Mucosa of descending colon (tissue), 3 donors: ENCODE data around the gene EPAS1. TPM values are rescaled to one million over a fixed set of nuclear protein-coding genes. Genes with fewer than 3 reads are reported as not detected.

ENCODE experiments used
- ATAC-seq: fragments of 200-7000 bp; cut with Tn5 transposase; one replicate; pipeline ENCODE4 v1.9.1; 2020; ENCODE audit warnings: mild to moderate bottlenecking, moderate library complexity
- DNase-seq, 3 donors: peaks; one replicate each; pipeline ENCODE4 v3.0.0-alpha.2; 2020
- H3K36me3 ChIP-seq: fragments of 200-600 bp; one replicate; pipeline ENCODE4 v1.8.0; 2021; ENCODE audit warnings: low read depth, mild to moderate bottlenecking
- H3K4me1 ChIP-seq: fragments of 200-600 bp; one replicate; pipeline ENCODE4 v1.8.0; 2021; ENCODE audit warnings: low read depth, mild to moderate bottlenecking
- H3K4me3 ChIP-seq: fragments of 200-600 bp; one replicate; pipeline ENCODE4 v1.8.0; 2021; ENCODE audit warnings: mild to moderate bottlenecking
- H3K9me3 ChIP-seq: fragments of 200-600 bp; one replicate; pipeline ENCODE4 v1.8.0; 2021; ENCODE audit warnings: mild to moderate bottlenecking
- intact Hi-C, 2 donors: fragments of 100-400 bp; cut with DNase I in 1 of 2; cut with micrococcal nuclease in 1 of 2; formaldehyde crosslinking; loops; one replicate each; pipeline versions ENCODE4 v1.11.0 to v1.11.1; 2022; cut with DNase I, micrococcal nuclease
- total RNA-seq, 3 donors: library from RNA; stranded (reverse); fragmentation: NEBNext Ultra II Directional in 2 of 3; extraction: Animal tissue kit (Norgen Biotek cat#: 25700) in 2 of 3; gene quantifications; one replicate each; pipeline versions ENCODE4 v1.2.1 to v1.2.4, GENCODE V29; 2021 to 2023
- TF ChIP-seq, protein P1 (sequence below): fragments of 200-600 bp; IDR thresholded peaks from one replicate; pipeline ENCODE4 v1.8.0; 2022; ENCODE audit warnings: antibody characterized with exemption, mild to moderate bottlenecking
- donor health status: DM: no; HTN: no; CAD: no; lungs with moderate emphysema.
- donor health status: DM: no; HTN: no; CAD: no.
- donor health status: DM: no; HTN: yes; CAD: no.

The EPAS1 gene
- total RNA-seq, 3 donors from 2014 or later = 126 to 251 (median 150) TPM

DNA sequence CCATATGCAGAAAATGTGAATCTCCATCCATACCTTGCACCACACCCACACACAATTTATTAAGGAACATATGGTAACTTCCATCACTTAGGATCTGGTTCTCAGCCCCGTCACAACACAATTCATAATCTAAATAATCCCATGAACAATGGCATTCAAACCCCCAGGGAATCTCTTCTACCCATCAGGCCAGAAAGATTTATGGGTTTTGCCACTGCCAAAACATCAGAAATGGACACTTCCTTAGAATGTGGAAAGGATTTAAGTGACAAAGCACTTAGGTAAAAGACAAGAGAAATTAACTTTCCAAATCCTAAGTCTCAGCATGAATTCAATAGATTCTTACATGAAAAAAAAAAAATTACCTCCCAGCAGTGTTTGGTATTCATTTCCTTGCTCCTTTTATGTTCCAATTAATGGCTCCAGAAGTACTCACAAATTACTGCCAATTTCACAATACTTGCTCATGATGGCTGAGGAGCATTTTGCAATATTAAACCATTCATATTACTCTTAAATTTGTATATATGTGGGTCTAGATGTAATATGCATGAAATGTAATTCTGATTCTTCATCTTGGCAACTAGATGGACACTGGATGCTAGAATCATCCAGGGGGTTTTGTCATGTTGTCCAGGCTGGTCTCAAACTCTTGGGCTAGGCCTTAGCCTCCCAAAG is 125.6 kb downstream of the EPAS1 start:
- peaks cover 3% of the 10 kb centered on the region for H3K9me3 ChIP-seq

DNA sequence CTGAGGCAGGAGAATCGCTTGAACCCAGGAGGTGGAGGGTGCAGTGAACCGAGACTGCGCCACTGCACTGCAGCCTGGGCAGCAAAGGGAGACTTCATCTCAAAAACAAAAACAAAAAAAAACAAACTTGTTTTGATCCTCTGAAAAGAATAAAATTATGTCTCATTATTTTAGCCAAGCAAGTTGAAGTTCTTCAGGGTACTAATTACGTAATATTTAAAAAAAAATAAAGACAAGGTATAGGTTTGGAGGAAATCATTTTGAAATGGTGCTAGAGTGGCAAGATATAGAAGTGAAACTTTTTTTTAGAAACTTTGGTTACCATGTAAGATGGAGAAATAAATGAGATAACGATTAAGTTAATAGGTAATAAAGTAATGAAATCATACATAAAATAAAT is 127.7 kb downstream of the EPAS1 start:
- TF ChIP-seq, protein P1, sequence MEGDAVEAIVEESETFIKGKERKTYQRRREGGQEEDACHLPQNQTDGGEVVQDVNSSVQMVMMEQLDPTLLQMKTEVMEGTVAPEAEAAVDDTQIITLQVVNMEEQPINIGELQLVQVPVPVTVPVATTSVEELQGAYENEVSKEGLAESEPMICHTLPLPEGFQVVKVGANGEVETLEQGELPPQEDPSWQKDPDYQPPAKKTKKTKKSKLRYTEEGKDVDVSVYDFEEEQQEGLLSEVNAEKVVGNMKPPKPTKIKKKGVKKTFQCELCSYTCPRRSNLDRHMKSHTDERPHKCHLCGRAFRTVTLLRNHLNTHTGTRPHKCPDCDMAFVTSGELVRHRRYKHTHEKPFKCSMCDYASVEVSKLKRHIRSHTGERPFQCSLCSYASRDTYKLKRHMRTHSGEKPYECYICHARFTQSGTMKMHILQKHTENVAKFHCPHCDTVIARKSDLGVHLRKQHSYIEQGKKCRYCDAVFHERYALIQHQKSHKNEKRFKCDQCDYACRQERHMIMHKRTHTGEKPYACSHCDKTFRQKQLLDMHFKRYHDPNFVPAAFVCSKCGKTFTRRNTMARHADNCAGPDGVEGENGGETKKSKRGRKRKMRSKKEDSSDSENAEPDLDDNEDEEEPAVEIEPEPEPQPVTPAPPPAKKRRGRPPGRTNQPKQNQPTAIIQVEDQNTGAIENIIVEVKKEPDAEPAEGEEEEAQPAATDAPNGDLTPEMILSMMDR = no peak
- no peaks in the 10 kb centered on the region for H3K36me3 ChIP-seq
- DNase-seq = no peak
- no peak for ATAC-seq
- no peaks in the 10 kb centered on the region for H3K9me3 ChIP-seq
- intact Hi-C loops = no loop called here
- H3K4me1 ChIP-seq = no peaks in the 10 kb centered on the region
- no peak overlapping the region for H3K4me3 ChIP-seq

More for the DNA sequence above, 125.6 kb downstream of the EPAS1 start:
- no peaks in the 10 kb centered on the region for H3K36me3 ChIP-seq
- ATAC-seq (no peak), DNase-seq (no peak)
- H3K4me3 ChIP-seq = no peak overlapping the region
- TF ChIP-seq, protein P1 = no peak
- intact Hi-C loops = no loop called here
- no peaks in the 10 kb centered on the region for H3K4me1 ChIP-seq

DNA sequence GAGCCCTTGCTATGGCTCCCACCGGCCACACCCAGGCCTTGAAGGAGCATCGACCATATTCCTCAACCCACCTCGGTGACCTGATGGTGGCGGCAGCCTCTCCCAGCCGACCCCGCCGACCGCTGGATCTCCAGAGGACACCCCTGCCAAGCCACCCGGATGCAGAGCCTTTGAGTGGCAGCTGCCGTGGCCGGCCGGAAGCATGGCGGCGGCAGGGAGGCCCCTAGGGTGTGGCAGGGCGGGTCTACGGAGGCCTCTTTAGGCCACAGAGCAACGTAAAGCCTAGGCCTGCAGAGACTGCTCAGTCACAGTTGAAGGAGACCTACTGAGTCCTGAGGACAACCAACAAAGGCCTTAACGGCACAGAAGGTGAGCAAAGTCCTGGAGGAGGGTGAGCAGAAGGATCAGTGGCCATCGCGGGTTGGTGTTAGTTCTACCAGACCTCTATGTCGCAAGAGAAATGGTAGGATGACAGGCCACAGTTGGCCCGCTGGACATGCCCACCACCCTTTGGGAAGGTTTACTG is 131.8 kb downstream of the EPAS1 start:
- no peak for DNase-seq
- H3K9me3 ChIP-seq = no peaks in the 10 kb centered on the region
- intact Hi-C loops = no loop called here
- no peaks in the 10 kb centered on the region for H3K36me3 ChIP-seq
- TF ChIP-seq, protein P1 = no peak
- ATAC-seq = no peak
- no peaks in the 10 kb centered on the region for H3K4me1 ChIP-seq
- H3K4me3 ChIP-seq = no peak overlapping the region

DNA sequence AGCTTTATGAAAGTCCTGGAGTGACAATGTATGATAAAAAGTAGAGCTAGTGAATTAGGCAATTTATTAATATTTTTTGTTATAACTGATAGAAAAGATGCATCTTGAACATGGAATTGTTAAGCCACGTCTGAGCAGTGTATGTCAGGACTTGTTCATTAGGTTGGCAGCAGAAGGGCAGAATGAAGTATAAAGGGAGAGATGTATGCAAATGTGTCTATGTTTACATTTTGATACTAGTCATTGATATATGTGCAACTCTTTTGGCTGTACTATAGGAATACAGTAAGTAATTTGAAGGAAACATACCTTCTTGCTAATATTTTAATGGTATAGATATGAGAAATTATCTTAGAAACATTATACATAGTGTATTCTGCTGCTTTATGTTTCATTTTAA is 133.2 kb downstream of the EPAS1 start:
- no peaks in the 10 kb centered on the region for H3K4me1 ChIP-seq
- ATAC-seq (no peak), DNase-seq (no peak)
- TF ChIP-seq, protein P1 = no peak
- intact Hi-C loops = no loop called here
- no peaks in the 10 kb centered on the region for H3K36me3 ChIP-seq
- H3K4me3 ChIP-seq = no peak overlapping the region
- H3K9me3 ChIP-seq = no peaks in the 10 kb centered on the region

DNA sequence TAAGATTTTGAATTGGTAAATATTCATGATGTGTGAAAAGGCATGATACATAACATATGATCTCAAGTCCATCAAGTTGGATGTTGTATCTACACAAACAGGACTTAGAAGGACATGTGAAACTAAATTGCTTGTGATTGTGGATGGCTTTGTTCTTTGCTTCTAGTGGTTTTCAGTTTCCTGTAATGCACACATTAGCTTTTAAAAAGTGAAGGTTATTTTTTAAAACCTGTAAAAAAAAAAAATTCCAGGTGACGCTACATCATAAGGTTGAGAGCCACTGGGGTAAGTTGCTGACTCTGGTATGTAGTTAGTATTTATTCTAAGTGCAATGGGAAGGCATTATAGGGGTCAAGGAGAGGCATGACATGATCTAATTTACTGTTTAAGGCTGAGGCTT is 133.8 kb downstream of the EPAS1 start:
- DNase-seq = no peak
- Histone ChIP-seq H3K4me3 (no peak overlapping the region), H3K36me3 (no peaks in the 10 kb centered on the region), H3K9me3 (no peaks in the 10 kb centered on the region), H3K4me1 (no peaks in the 10 kb centered on the region)
- intact Hi-C loops = no loop called here
- ATAC-seq = no peak
- TF ChIP-seq, protein P1 = no peak
